Suprapubic skin (tissue), 4 donors: ENCODE measurements around the gene MLXIPL. TPM values are rescaled to one million over a fixed set of nuclear protein-coding genes. Genes with fewer than 3 reads are reported as not detected.
A peak's percentile ranks its signal among the peaks of the same experiment; 100 is the strongest.
"Not testable (repeated sequence)": the region's sequence is repeated elsewhere in the genome, so short reads cannot be mapped to it uniquely, and the experiment has no call there.

Experiments used
- DNase-seq, 2 donors: peaks; one replicate each; pipeline ENCODE4 v3.0.0-alpha.2; 2019; ENCODE audit warnings: low spot score in 2 of 2
- H3K27ac ChIP-seq: fragments of 200-600 bp; sonication (generic); one replicate; pipeline ENCODE4 v1.5.1; 2019
- H3K27me3 ChIP-seq: fragments of 200-600 bp; sonication (generic); one replicate; pipeline ENCODE4 v1.5.1; 2019
- H3K36me3 ChIP-seq: fragments of 200-600 bp; sonication (generic); one replicate; pipeline ENCODE4 v1.5.1; 2019
- H3K4me1 ChIP-seq: fragments of 200-600 bp; sonication (generic); one replicate; pipeline ENCODE4 v1.5.1; 2019
- H3K4me3 ChIP-seq: fragments of 200-600 bp; sonication (generic); one replicate; pipeline ENCODE4 v1.5.1; 2019; ENCODE audit warnings: mild to moderate bottlenecking
- H3K9me3 ChIP-seq: fragments of 200-600 bp; sonication (generic); one replicate; pipeline ENCODE4 v1.5.1; 2019
- CTCF ChIP-seq, 2 donors: fragments of 200-600 bp in 1 of 2; fragments of 450-650 bp in 1 of 2; sonication (generic) in 1 of 2; IDR thresholded peaks; one replicate each; pipeline ENCODE4 v1.5.1; 2016 to 2019; ENCODE audit warnings: antibody characterized with exemption in 2 of 2, mild to moderate bottlenecking in 1 of 2, moderate library complexity in 1 of 2
- EP300 ChIP-seq: sonication (generic); formaldehyde crosslinking; IDR thresholded peaks from one replicate; pipeline ENCODE4 v1.6.1; 2017; ENCODE audit warnings: antibody characterized with exemption
- POLR2A ChIP-seq, 2 donors: fragments of 450-650 bp; IDR thresholded peaks; one replicate each; pipeline ENCODE4 v1.6.1; 2017; ENCODE audit warnings: antibody characterized with exemption in 2 of 2, mild to moderate bottlenecking in 2 of 2, moderate library complexity in 2 of 2
- POLR2AphosphoS5 ChIP-seq, 3 donors: sonication (generic); formaldehyde crosslinking; IDR thresholded peaks; one replicate each; pipeline ENCODE4 v1.6.1; 2017; ENCODE audit warnings: antibody characterized with exemption in 3 of 3
- WGBS: methylation state at CpG from one replicate; pipeline ENCODE4 v1.1.5; 2018; 5-methylcytosine and 5-hydroxymethylcytosine counted together
- total RNA-seq, 4 donors: library from RNA; depleted of rRNA; stranded (reverse); fragments of >200 nt; gene quantifications; one replicate each; pipeline ENCODE4 v1.1.0, GENCODE V29; 2016

MLXIPL gene
- total RNA-seq, 4 donors from 2014 or later: 1.9 to 9.3 (median 2.7) TPM

- Histone ChIP-seq H3K4me1 (peaks cover 25% of the 10 kb centered on the region), H3K9me3 (no peaks in the 10 kb centered on the region), H3K27me3 (no peaks in the 10 kb centered on the region), H3K27ac (no peak overlapping the region), H3K36me3 (peaks cover 32% of the 10 kb centered on the region), H3K4me3 (peak overlapping the region; percentile 86)
- 34% methylated on average over 6 of the region's 6 CpGs for WGBS
- DNase-seq: no peak
- TF ChIP-seq CTCF (IDR thresholded peaks at IDR 0.05): no peak
- TF ChIP-seq POLR2A (IDR thresholded peaks at IDR 0.05): no peak
- TF ChIP-seq POLR2AphosphoS5 (IDR thresholded peaks at IDR 0.05): no peak
- no peak for TF ChIP-seq EP300
Observed at GRCh38 chr7:73555411-73555982, 68.8 kb downstream of the MLXIPL start.

- not testable (repeated sequence) for H3K27ac ChIP-seq, H3K4me3 ChIP-seq, DNase-seq, H3K27me3 ChIP-seq, H3K4me1 ChIP-seq, H3K9me3 ChIP-seq
- WGBS: 89% methylated on average over 5 of the region's 5 CpGs
- H3K36me3 ChIP-seq: peaks cover 38% of the 10 kb centered on the region
Observed at GRCh38 chr7:73550093-73550492, 74.2 kb downstream of the MLXIPL start.

DNA sequence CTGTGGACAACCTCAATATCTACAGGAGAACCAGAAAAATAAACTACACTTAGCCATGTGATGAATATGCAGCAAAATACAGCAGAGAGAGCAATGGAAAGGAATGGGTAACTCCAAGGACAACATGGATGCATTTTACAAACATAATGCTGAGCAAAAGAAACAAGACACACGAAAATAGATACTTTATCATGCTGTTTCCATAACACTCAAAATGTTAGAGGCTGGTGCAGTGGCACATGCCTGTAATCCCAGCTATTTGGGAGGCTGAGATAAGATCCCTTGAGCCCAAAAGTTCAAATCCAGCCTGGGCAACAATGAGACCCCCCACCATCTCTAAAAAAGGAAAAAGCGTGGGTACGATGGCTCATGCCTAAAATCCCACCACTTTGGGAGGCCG is 75.1 kb downstream of the MLXIPL start:
- DNase-seq: no peak
- no peaks in the 10 kb centered on the region for H3K27me3 ChIP-seq
- H3K36me3 ChIP-seq: peaks cover 37% of the 10 kb centered on the region
- no peaks in the 10 kb centered on the region for H3K9me3 ChIP-seq
- H3K4me3 ChIP-seq: no peak overlapping the region
- WGBS: 89% methylated on average over 4 of the region's 4 CpGs
- H3K27ac ChIP-seq: no peak overlapping the region
- no peak for TF ChIP-seq POLR2AphosphoS5 (IDR thresholded peaks at IDR 0.05)
- no peak for TF ChIP-seq POLR2A (IDR thresholded peaks at IDR 0.05)
- TF ChIP-seq CTCF (IDR thresholded peaks at IDR 0.05): no peak
- no peak for TF ChIP-seq EP300
- H3K4me1 ChIP-seq: no peaks in the 10 kb centered on the region

DNA sequence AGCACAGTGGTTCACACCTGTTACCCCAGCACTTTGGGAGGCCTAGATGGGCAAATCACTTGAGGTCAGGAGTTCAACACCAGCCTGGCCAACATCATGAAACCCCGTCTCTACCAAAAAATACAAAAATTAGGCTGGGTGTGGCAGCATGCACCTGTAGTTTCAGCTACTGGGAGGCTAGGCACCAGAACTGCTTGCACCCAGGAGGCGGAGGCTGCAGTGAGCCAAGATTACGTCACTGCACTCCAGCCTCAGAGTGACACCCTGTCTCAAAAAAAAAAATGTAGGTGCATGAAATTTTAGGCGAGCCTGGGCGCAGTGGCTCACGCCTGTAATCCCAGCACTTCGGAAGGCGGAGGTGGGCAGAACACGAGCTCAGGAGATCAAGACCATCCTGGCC is 76.5 kb downstream of the MLXIPL start:
- no peak overlapping the region for H3K27ac ChIP-seq
- no peaks in the 10 kb centered on the region for H3K27me3 ChIP-seq
- H3K9me3 ChIP-seq: no peaks in the 10 kb centered on the region
- no peak for TF ChIP-seq EP300
- H3K36me3 ChIP-seq: peaks cover 37% of the 10 kb centered on the region
- no peak for DNase-seq
- 73% methylated on average over 9 of the region's 9 CpGs for WGBS
- H3K4me3 ChIP-seq: no peak overlapping the region
- H3K4me1 ChIP-seq: no peaks in the 10 kb centered on the region

DNA sequence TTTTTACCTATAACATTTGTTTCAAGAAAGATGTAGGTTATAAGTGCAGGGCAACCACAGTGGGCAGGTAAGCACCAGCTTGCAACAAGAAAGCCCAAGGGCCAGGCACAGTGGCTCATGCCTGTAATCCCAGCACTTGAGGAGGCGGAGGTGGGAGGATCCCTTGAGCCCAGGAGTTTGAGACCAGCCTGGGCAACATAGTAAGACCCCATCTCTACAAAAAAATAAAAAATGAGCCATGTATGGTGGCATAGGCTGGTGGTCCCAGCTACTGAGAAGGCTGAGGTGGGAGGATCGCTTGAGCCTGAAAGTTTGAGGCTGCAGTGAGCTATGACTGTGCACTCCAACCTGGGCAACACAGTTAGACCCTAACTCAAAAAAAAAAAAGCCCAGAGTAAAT is 79.6 kb downstream of the MLXIPL start:
- Histone ChIP-seq H3K27ac (no peak overlapping the region), H3K36me3 (peaks cover 45% of the 10 kb centered on the region), H3K4me3 (no peak overlapping the region), H3K27me3 (no peaks in the 10 kb centered on the region), H3K4me1 (no peaks in the 10 kb centered on the region), H3K9me3 (no peaks in the 10 kb centered on the region)
- DNase-seq: no peak
- WGBS: 100% methylated on average over 2 of the region's 2 CpGs
- TF ChIP-seq POLR2AphosphoS5 (IDR thresholded peaks at IDR 0.05): no peak
- TF ChIP-seq CTCF (IDR thresholded peaks at IDR 0.05): no peak
- no peak for TF ChIP-seq EP300
- TF ChIP-seq POLR2A (IDR thresholded peaks at IDR 0.05): no peak

Other genes starting within 250 kb of the MLXIPL start
- gene FZD9, start 190.7 kb downstream of the MLXIPL start, total RNA-seq: 1 to 10 TPM in 2 of 4 donors, under 1 TPM in 2; 0.47 to 2.1 (median 1.3) TPM
- 10 to 100 TPM; 27.9 to 36.7 (median 29.6) TPM for gene BAZ1B, start 102.2 kb downstream of the MLXIPL start, total RNA-seq
- gene BCL7B, start 66.8 kb downstream of the MLXIPL start, total RNA-seq: 10 to 100 TPM; 33.4 to 55.4 (median 46.1) TPM
- 10 to 100 TPM; 23.3 to 43.3 (median 40.8) TPM for gene TBL2, start 45.9 kb downstream of the MLXIPL start, total RNA-seq
- gene VPS37D, start 43.3 kb upstream of the MLXIPL start, total RNA-seq: 1 to 10 TPM; 1.9 to 3.5 (median 2.1) TPM
- gene DNAJC30, start 58.9 kb upstream of the MLXIPL start, total RNA-seq: 1 to 10 TPM; 4.4 to 4.9 (median 4.8) TPM
- gene BUD23, start 59.1 kb upstream of the MLXIPL start, total RNA-seq: 10 to 100 TPM; 48.1 to 65.8 (median 53.8) TPM
- 1 to 10 TPM; 3.3 to 6.0 (median 4.3) TPM for gene STX1A, start 95.1 kb upstream of the MLXIPL start, total RNA-seq
- 10 to 100 TPM; 15.2 to 39.4 (median 23.7) TPM for gene ABHD11, start 114.3 kb upstream of the MLXIPL start, total RNA-seq
- 10 to 100 TPM in 2 of 4 donors, 1 to 10 TPM in 2; 4.6 to 19.4 (median 12.0) TPM for gene CLDN3, start 145.7 kb upstream of the MLXIPL start, total RNA-seq
- gene CLDN4, start 206.5 kb upstream of the MLXIPL start, total RNA-seq: 100 to 1,000 TPM in 3 of 4 donors, 10 to 100 TPM in 1; 82.6 to 389 (median 254) TPM
- gene METTL27, start 218.0 kb upstream of the MLXIPL start, total RNA-seq: 1 to 10 TPM in 3 of 4 donors, not detected in 1; 2.0 to 6.8 (median 2.9) TPM
- not detected for gene TMEM270, start 236.6 kb upstream of the MLXIPL start, total RNA-seq